ENCODE measurements around the gene CLN3.
"Not testable (repeated sequence)": the region's sequence is repeated elsewhere in the genome, so short reads cannot be mapped to it uniquely, and the experiment has no call there.

CLN3 gene

DNA sequence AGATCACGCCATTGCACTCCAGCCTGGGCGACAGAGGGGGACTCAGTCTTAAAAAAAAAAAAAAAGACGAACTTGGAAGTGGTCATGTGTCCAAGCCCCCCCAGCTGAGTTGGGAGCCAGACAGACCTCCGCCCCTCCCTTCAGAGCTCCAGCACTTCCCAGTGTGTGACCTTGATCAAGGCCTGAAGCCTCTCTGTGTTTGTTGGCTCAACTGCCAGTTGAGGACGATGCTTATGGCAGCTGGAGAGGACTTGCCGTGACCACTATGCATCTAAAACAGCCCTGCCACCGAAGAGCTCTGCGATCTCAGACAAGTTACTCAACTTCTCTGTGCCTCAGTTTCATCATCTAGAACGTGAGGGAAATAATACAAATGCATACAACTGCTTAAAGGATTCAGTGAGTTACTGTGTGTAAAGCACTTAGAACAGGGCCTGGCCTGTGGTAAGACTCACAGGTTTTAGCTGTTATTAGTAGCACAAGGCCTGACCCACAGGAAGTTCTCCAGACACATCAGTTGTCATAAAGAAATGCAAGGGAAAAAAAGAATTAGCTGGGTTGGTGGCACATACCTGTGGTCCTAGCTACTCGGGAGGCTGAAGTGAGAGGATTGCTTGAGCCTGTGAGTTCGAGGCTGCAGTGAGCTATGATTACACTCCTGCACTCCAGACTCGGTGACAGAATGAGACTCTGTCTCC lies 21.8 kb upstream of the CLN3 start:
- no peak for DNase-seq

DNA sequence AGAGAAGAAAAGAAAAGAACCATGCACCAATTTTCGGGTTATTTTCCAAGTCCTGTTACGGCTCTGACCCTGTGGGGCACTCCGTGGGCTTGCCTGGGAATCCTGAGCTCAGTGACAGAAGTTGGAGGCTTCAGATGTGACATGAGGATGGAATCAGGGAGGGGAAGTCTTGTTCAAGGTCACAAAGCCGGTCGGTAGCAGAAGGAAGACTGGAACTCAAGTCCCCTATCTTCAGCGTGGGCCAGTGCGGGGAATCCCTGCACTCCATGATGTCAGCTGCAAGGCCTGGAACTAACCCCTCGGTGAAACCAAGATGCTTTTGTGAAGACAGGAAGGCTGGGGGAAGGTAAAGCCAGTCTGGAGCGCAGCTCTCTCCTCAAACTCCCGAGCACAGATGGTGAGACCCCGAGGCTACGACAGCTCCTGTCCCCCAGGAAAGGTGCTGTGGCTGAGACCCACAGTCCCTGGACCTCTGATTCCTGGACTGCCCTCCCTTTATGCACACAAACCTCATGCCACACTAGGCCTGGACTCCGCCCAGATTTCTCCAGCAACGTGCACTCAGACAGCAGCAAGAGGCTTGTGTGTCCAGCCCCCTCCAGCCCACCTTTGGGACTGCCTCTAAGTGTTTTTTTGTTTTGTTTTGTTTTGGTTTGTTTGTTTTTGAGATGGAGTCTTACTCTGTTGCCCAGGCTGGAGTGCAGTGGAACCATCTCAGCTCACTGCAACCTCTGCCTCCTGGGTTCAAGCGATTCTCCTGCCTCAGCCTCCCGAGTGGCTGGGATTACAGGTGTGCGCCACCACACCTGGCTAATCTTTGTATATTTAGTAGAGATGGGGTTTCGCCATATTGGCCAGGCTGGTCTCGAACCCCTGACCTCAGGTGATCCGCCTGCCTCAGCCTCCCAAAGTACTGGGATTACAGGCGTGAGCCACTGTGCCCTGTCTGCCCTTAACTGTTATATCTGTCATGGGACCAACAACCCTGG lies 20.2 kb upstream of the CLN3 start:
- no peak for DNase-seq

DNA sequence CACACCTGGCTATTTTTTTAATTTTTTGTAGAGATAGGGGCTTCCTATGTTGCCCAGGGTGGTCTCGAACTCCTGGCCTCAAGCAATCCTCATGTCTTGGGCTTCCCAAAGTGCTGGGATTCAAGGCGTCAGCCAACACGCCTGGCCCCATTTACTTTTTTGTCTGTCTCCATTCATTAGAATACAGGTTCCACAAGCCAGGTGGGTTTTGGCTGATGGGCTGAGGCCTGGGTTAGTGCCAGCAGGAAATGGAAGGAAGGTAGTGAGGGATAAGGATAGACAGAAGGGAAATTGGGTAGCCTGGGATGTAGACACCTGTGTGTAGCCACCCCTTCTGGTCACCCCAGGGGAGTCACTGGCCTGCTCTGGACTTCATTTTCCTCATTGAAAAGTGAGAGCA lies 19.2 kb upstream of the CLN3 start:
- no peak for DNase-seq

DNA sequence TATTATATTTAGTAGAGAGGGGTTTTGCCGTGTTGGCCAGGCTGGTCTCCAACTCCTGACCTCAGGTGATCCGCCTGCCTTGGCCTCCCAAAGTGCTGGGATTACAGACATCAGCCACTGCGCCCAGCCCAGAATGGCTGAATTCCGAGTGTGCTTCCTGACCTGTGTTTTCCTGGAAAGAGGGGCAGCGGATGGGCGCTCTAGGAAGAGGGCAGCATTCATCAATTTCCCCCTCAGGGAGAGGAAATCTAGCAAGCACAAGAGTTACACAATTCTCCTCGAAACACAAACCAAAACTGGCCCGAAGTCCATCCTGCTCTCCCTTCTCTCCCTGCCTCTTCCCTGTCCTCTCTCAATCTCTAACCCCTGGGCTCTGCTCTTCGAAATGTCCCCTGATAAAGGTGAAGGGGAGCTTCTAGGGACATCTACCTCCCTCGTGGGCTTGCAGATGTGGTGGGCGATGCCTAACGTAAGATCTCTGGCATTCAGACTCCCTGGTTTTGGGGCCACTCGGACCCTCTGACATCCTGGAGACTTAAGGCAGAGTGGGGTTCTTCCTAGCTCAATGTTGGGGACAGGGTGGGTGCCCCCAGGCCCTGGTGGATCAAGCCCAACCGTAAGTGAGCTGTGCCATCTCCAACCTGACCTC lies 13.7 kb upstream of the CLN3 start:
- no peak for DNase-seq

DNA sequence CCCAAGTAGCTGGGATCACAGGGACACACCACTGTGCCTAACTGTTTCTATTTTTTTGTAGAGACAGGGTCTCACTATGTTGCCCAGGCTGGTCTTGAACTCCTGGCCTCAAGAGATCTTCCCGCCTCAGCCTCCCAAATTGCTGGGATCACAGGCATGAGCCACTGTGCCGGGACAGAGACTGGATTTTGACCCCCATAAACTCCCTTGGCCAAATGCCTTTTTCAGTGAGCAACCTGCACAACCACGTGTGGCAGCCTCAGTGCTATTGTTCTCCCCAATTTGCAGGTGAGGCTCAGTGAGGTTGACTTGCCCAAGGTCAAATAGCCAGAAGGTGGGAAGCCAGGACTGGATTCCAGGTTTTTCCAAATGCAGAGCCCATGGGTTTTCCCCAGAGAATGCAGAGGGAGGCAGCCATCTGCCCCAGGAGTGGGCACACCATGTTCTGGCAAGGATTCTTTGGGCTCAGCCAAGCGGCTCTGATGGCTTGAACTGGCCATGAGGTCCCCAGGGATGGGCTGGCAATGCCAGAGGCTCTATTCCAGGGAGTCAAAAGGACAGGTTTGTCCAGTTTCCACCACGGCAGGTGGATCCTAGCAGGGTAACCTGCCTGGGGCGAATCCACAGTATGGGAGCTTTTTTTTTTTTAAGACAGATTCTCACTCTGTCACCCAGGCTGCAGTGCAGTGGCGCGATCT lies 13.0 kb upstream of the CLN3 start:
- DNase-seq = no peak

DNA sequence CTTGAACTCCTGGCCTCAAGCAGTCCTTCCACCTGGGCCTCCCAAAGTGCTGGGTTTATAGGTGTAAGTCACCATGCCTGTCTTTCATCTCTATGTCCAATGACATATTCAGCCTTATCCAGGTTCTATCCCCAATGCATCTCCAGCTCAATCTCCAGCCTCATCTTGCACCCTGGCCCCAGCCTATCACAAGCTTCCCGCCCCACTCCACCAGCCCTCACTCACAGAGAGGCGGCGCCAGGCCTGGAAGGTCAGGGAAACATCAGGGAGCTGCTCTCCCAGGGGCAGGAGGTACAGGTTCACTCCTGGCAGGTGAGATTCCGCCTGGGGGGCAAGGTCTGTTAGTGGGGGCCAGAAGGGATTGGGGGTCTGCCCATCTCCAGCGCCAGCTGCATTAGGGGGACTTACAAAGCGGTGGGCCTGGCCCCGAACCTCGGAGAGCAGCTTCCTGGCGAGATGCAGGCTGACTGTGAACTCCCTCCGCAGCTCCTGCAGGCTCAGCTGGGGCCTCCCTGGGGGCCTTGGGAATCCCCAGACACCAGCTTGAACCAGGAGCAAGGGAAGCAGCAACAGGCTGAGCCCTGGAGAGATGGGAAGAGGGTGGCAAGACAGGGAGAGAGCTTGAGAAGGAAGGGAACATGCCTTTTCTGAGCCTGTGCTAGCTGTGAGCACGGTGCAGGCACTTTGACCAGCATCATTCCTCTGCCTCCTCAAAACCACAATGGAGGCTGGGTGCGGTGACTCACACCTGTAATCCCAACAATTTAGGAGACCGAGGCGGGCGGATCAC lies 11.8 kb upstream of the CLN3 start:
- DNase-seq = no peak

DNA sequence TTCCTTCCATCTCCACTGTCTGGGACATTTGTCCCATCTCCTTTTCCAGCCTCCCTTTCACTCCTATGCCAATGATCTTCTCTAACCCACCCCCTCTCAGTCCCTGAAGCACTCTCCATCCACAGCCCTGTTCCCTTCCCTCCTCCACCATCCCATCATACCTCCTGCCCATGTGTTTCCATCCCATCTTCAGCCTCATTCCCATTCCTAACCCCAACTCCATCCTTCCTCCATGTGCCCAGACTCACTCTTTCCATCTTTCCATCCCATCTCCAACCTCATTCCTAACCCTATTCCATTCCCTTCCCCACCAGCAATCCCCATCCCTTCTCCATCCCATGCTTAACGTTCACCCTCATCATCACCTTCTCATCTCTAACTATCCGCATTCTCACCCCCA lies 10.4 kb upstream of the CLN3 start:
- no peak for DNase-seq

DNA sequence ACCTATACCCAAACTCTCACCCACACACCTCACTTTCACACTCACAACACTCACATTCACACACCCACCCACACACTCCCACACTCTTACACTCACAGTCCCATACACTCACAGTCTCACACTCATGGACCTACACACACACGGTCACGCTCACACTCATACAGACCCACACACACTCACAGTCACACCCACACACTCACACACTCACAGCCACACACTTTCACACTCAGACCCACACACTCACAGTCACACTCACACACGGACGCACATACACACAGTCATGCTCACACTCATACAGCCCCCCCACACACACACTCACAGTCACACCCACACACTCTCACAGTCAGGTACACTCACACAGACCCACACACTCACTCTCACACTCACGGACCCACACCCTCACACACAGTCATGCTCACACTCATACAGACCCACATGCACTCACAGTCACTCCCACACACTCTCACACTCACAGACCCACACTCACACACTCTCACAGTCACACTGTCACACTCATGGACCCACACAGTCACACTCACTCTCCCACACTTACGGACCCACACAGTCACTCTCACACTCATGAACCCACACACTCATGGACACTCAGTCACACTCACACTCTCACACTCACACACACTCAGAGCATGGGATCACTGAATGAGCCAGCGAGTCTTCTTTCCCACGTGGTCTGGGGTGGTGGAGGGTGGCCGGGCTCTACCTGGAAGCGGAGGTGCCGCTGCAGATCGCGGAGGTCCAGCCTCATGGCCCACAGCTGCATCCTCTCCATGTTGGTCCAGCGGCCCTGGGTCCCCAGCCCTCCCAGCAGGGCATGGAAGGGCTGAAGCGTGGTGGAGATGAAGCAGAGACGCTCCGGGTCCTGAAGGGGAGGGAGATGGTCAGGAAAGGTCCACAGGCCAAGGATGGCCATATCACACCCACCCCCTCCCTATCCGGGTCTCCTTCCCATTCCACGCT lies 9.7 kb upstream of the CLN3 start:
- no peak for DNase-seq

DNA sequence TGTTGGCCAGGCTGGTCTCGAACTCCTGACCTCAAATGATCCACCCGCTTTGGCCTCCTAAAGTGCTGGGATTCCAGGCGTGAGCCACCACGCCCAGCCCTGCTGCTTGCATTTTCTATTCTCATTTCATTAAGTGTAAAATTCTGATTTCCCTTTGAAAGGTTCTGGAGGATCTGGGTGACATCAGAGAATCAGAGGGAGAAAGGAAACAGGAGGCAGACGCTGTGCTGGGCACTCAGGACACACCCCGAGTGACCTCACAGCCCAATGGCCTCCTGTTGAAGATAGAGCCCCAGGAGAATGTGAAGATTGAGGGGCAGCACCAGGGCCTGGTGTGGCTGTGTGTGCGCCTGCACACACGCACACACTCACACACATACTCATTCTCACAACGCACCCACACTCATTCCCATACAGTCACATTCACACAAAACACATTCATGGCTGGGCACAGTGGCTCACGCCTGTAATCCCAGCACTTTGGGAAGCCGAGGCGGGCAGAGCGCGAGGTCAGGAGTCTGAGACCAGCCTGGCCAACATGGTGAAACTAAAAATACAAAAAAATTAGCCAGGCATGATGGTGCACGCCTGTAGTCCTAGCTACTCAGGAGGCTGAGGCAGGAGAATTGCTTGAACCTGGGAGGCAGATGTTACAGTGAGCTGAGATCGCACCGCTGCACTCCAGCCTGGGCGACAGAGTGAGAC lies 8.8 kb upstream of the CLN3 start:
- not testable (repeated sequence) for DNase-seq

DNA sequence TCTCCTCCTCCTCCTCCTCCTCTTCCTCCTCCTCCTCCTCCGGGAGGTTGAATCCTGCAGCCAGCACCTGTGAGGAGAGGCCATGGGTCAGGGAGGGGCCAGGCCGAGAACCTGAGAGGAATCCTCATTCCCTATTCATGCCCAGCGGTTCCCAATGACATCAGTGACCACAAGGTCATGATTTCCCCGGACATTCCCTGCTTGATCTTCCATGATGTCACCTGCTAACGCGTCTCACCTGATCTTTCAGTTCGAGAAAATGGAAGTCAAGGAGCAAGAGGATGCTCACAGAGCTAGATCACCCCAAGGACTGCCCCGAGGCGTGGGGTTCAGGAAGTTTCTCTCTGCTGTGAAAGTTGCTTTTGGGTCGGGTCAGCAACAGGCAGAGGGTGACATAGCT lies 8.0 kb upstream of the CLN3 start:
- DNase-seq = no peak

DNA sequence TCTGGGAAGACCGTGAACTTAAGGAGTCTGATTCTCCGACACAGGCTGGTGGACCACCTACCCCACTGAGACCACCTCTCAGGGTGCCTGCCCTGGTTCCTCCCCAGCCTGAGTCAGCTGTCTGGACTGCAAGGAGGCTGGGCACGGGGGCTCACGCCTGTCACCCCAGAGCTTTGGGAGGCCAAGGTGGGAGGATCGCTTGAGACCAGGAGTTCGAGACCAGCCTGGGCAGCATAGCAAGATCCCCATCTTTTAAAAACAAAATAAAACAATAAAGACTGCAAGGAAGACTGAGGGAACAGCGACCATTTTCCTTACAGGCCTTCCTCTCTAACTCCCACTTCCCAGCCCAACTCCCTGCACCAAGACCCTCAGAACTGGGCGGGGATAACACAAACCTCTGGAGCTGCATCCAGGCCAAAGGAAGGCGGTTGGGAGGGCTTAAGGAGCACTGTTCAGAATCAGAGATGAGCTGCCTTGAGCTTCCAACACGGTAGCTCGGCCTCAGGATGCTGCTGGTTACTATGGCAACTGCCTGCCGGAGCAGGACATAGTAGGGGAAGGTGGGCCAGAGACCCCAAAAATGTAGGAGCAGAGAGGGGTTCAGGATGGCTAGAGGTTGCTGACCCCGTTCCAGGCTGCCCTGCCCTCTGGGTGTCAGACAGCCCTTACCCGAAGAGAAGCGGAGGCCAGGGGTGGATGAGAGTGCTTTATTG lies 7.0 kb upstream of the CLN3 start:
- no peak for DNase-seq

DNA sequence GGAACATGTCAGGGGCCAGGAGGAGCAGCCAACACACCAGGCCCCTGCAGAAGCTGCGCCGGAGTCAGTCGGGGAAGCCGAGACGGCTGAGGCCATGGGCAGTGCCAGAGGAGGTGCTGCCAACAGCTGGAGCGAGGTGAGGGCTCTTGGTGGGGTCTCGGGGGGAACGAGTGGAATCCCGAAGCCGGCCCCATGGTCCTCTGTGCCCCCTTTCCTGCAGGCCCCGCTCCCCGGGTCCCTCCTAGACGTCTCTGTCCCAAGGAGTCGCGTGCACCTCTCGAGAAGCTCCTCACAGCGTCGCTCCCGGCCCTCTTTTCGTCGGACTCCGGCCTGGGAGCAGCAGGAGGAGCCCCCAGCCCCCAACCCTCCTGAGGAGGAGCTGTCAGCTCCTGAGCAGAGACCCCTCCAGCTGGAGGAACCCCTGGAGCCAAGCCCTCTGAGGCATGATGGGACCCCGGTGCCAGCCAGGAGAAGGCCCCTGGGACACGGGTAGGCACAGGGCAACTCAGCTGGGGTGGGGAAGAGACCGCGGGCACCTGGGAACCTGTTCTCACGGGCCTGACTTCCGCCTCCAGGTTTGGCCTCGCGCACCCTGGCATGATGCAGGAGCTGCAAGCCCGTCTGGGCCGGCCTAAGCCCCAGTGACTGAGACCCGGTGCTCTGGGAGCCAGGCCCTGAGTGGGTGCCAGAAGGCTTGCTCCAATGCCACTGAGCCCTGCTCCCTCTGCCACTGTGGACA lies 6.2 kb upstream of the CLN3 start:
- DNase-seq = no peak

DNA sequence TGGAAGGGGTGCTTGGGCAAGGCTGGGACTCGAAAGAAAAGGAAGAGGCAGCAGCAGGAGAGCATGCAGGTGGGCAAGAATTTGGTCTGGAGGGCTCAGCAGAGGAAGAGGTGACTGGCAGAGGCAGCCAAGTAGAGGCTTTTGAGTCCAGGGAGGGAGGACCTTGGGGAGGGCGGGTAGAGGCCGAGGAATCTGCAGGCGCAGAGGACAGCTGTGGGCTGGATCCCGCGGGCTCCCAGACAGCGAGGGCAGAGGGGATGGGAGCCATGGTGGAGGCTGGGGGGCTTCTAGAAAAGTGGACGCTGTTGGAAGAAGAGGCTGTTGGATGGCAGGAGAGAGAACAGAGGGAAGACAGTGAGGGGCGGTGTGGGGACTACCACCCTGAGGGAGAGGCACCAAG lies 5.5 kb upstream of the CLN3 start:
- DNase-seq = no peak

DNA sequence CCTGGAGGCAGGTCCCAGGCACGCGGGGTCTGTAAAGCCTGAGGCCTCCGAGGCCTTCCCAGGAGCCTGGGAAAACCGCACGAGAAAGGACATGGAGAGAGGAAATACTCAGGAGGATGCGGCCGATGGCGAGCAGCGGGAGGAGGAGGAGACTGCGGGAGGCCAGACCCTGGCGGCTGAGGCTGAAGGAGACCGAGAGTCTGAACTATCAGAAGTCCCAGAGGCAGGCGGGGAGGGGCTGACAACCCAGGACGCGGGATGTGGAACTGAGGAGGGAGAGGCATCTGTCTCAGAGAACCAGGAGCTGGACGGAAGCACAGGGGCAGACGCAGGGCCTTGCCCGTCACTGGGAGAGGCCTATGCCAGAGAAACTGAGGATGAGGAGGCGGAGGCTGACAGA lies 5.0 kb upstream of the CLN3 start:
- DNase-seq = no peak

DNA sequence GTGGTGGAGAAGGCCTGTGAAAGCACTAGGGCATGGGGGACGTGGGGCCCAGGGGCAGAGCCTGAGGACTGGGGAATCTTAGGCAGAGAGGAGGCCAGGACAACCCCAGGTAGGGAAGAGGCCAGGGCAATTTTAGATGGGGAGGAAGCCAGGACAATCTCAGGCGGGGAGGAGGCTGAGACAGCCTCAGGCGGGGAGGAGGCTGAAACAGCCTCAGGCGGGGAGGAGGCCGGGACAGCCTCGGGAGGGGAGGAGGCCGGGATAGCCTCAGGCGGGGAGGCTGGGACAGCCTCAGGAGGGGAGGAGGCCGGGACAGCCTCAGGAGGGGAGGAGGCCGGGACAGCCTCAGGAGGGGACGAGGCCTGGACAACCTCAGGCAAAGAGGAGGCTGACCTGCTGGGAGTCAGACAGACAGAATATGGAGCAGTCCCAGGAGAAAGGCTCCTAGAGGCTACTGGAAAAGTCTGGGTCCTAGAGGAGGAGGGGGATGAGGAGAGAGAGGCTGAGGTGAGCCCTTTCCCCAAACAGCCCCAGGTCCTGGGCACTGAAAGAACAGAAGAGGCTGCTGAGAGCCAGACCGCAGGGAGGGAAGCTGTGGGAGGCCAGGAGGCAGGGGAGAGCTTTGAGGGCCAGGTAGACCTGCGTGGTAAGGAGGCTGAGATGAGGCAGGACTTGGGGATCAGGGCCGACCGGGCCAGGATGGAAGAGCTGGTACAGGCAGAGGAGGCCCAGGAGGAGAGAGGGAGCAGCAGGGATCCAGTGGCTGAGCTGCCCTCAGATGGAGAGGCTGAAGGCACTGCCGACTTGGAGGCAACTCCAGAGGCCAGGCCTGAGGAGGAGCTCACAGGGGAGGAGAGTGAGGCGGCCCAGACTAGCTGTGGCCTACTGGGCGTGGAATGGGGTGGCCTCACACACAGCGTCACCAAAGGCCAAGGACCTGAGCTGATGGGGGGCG lies 4.2 kb upstream of the CLN3 start:
- no peak for DNase-seq

DNA sequence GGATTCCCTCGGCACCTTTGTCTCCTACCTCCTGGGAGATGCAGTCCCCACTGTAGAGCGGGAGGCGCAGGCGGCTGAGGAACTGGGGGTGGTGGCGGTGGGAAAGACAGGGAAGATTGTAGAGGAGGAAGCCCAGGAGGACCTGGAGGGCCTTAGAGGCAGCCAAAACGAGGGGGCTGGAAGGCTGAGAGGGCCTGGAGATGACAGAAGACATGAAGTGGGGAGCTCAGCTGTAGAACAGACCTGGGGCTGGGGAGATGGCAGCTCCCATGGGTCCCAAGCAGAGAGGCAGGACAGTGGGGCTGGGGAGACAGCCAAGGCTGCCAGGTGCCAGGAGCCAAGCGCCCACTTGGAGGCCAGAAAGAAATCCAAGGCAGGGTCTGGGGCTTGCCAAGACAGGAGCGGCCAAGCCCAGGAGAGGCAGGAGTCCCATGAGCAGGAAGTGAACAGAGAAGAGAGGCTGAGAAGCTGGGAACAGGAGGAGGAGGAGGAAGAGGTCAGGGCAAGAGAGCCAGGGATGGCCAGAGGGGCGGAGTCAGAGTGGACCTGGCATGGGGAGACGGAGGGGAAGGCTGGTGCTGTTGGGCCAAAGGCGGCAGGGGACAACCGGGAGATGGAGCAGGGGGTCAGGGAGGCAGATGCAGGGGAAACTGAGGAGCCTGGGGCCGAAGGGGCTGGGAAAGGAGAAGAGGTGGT lies 3.4 kb upstream of the CLN3 start:
- DNase-seq = no peak

Data from HCEC 1CT (cell line).